Measurements from ENCODE around the gene RACK1. TPM values are rescaled to one million over a fixed set of nuclear protein-coding genes. Genes with fewer than 3 reads are reported as not detected.

RACK1 gene
- total RNA-seq, 1 experiment from 2014 or later = 2,552 TPM

- H3K9me3 Mint-ChIP-seq = peaks cover 0 to 8% of the 10 kb centered on the region in 2 experiments; a peak in 2 of 5 replicates
- Histone ChIP-seq H2BK15ac (ENCODE audit: low read depth, low read length) (no peak overlapping the region), H4K5ac (ENCODE audit: insufficient read length, low read depth, low read length) (no peak overlapping the region), H3K4me2 (ENCODE audit: insufficient read depth, insufficient read length, low read length) (peak overlapping the region; percentile 70), H3K79me1 (ENCODE audit: insufficient read depth, low read depth, low read length, poor library complexity, severe bottlenecking) (no peaks in the 10 kb centered on the region), H4K91ac (ENCODE audit: insufficient read length, low read depth, low read length) (no peak overlapping the region), H3T11ph (ENCODE audit: low read length) (no peak overlapping the region), H3K9ac (ENCODE audit: extremely low read depth, insufficient read length, low read length) (no peak overlapping the region), H3K9me3 (ENCODE audit: control insufficient read depth, low read depth, low read length) (no peaks in the 10 kb centered on the region), H3K23me2 (ENCODE audit: insufficient read length, low read depth, low read length, poor library complexity, severe bottlenecking) (peaks cover 9% of the 10 kb centered on the region), H3K4me1 (ENCODE audit: insufficient read depth, low read length) (no peaks in the 10 kb centered on the region; the same call in 1 of the 2 replicates), H4K20me1 (ENCODE audit: control insufficient read depth, insufficient read depth, insufficient read length) (no peaks in the 10 kb centered on the region), H2BK5ac (ENCODE audit: insufficient read length, low read length) (no peak overlapping the region), H3K18ac (ENCODE audit: insufficient read length, low read depth, low read length) (no peak overlapping the region), H2BK120ac (ENCODE audit: low read depth, low read length, poor library complexity, severe bottlenecking) (no peak overlapping the region), H3K23ac (ENCODE audit: insufficient read length, low read depth, low read length) (no peak overlapping the region), H2AFZ (ENCODE audit: low read length) (no peak overlapping the region), H3K14ac (ENCODE audit: insufficient read depth, low read length) (no peak overlapping the region), H2BK20ac (ENCODE audit: low read depth, low read length, poor library complexity, severe bottlenecking) (no peak overlapping the region), H2AK5ac (ENCODE audit: insufficient read length, low read length) (no peak overlapping the region), H3K4ac (ENCODE audit: low read depth, low read length) (no peak overlapping the region), H4K8ac (replicated peaks; ENCODE audit: insufficient read length, low read depth, low read length) (no peak overlapping the region), H3K27ac (ENCODE audit: insufficient read length, low read depth, low read length) (no peak overlapping the region), H3K56ac (ENCODE audit: insufficient read length, low read depth, low read length) (no peak overlapping the region), H2BK12ac (ENCODE audit: insufficient read length, low read depth, low read length) (no peak overlapping the region), H3K79me2 (ENCODE audit: insufficient read depth, low read length) (no peaks in the 10 kb centered on the region), H3K27me3 (ENCODE audit: insufficient read depth, low read length) (no peaks in the 10 kb centered on the region; the same call in 1 of the 2 replicates)
- TF ChIP-seq CTCF (conservative IDR thresholded peaks at IDR 0.05) = 0 out of 3 replicates have a peak, but pooled peaks have one; percentile 3
- peak overlapping the region; percentile 72 to 93 for H3K4me3 Mint-ChIP-seq
- peaks cover 44% of the 10 kb centered on the region for H3K27me3 Mint-ChIP-seq (ENCODE audit: low read depth)
- H3K27ac Mint-ChIP-seq = peak overlapping the region in 1 of 3 experiments; percentile 8; a peak in 2 of 7 replicates
- peaks cover 0 to 3% (median 0%) of the 10 kb centered on the region in 3 experiments; a peak in 1 of 7 replicates for H3K36me3 Mint-ChIP-seq (ENCODE audit: insufficient read depth in 1 of 3, low read depth in 3 of 3)
- H3K4me1 Mint-ChIP-seq = peaks cover 23 to 28% of the 10 kb centered on the region in 2 experiments
- no CpG with 5 or more reads among the region's 13 CpGs for WGBS (ENCODE audit: extremely low coverage, insufficient read length, low lambda C conversion rate)
- no peak for DNase-seq
Measured at GRCh38 chr5:181217803-181218062, 26.0 kb downstream of the RACK1 start.

All from H9 (cell line).